ENCODE data around the gene ZIM2. TPM values are rescaled to one million over a fixed set of nuclear protein-coding genes. Genes with fewer than 3 reads are reported as not detected.

ZIM2 gene
- not detected in 2 replicates for total RNA-seq

GRCh38 chr19:56840451-56841192 is at the start of gene ZIM2, which contains the start of gene PEG3:
ZIM2 (minus strand) TSS chr19:56840726; CDS start chr19:56824277, 16,449 bp downstream.
PEG3 (minus strand) TSS chr19:56840726; CDS start chr19:56824655, 16,071 bp downstream.

Other genes starting within 250 kb of the ZIM2 start
- 6.6 and 7.3 TPM in 2 replicates for gene ZNF71, start 245.4 kb downstream of the ZIM2 start, total RNA-seq
- not detected in 2 replicates for gene SMIM17, start 197.6 kb downstream of the ZIM2 start, total RNA-seq
- 0.14 and 0.21 TPM in 2 replicates for gene ZNF835, start 169.0 kb downstream of the ZIM2 start, total RNA-seq
- gene PEG3, start within 50 bp of the ZIM2 start, total RNA-seq = 0.23 and 0.56 TPM in 2 replicates

Data from airway epithelial cell (primary cell).